HG02763 (cell line): ENCODE data around the gene OTOS.

Experiments
- ATAC-seq: cut with Tn5 transposase; IDR thresholded peaks from one replicate; pipeline ENCODE4 v1.9.1; 2021; ENCODE audit warnings: mild to moderate bottlenecking, moderate library complexity; ENCODE audit not compliant: unreplicated experiment

The OTOS gene

GRCh38 chr2:240140511-240140910 lies at the start of gene OTOS:
Gene OTOS, minus strand, starts transcription at chr2:240140658. Its CDS starts 332 bp downstream, at chr2:240140326.
- no peak for ATAC-seq

- no peak for ATAC-seq
Observed at GRCh38 chr2:240189686-240190085, 49.2 kb upstream of the OTOS start.

GRCh38 chr2:240187989-240188590 lies 47.6 kb upstream of the OTOS start:
- no peak for ATAC-seq

- no peak for ATAC-seq
Observed at GRCh38 chr2:240186191-240186725, 45.8 kb upstream of the OTOS start.

- no peak for ATAC-seq
Observed at GRCh38 chr2:240184656-240185055, 44.2 kb upstream of the OTOS start.

- ATAC-seq: no peak
Observed at GRCh38 chr2:240183875-240184590, 43.6 kb upstream of the OTOS start.

GRCh38 chr2:240183006-240183874 lies 42.8 kb upstream of the OTOS start:
- ATAC-seq: no peak

- no peak for ATAC-seq
Observed at GRCh38 chr2:240182476-240182875, 42.0 kb upstream of the OTOS start.

GRCh38 chr2:240182001-240182400 lies 41.5 kb upstream of the OTOS start:
- no peak for ATAC-seq

GRCh38 chr2:240179941-240180666 lies 39.6 kb upstream of the OTOS start:
- ATAC-seq: no peak

GRCh38 chr2:240179186-240179815 lies 38.8 kb upstream of the OTOS start:
- no peak for ATAC-seq

- no peak for ATAC-seq
Observed at GRCh38 chr2:240178564-240178963, 38.1 kb upstream of the OTOS start.

GRCh38 chr2:240174496-240174895 lies 34.0 kb upstream of the OTOS start:
- ATAC-seq: no peak

- ATAC-seq: no peak
Observed at GRCh38 chr2:240172071-240172895, 31.8 kb upstream of the OTOS start.

GRCh38 chr2:240170883-240171282 lies 30.4 kb upstream of the OTOS start:
- ATAC-seq: no peak

- no peak for ATAC-seq
Observed at GRCh38 chr2:240170354-240170735, 29.9 kb upstream of the OTOS start.

GRCh38 chr2:240169486-240170353 lies 29.3 kb upstream of the OTOS start:
- no peak for ATAC-seq

- no peak for ATAC-seq
Observed at GRCh38 chr2:240168546-240169361, 28.3 kb upstream of the OTOS start.
